Thyroid gland (tissue), 4 donors: ENCODE measurements around the gene TMC6.

Experiments used
- CTCF ChIP-seq, 6 experiments: fragments of 200-600 bp in 3 of 6; fragments of 450-650 bp in 3 of 6; sonication (generic) in 3 of 6; IDR thresholded peaks; one replicate each; pipeline ENCODE4 v1.5.1; 2016 to 2019; ENCODE audit warnings: antibody characterized with exemption in 6 of 6, mild to moderate bottlenecking in 2 of 6, inconsistent platforms in 1 of 6, moderate library complexity in 1 of 6
- POLR2A ChIP-seq, 2 donors: fragments of 450-650 bp; IDR thresholded peaks; one replicate each; pipeline ENCODE4 v1.6.1; 2017; ENCODE audit warnings: antibody characterized with exemption in 2 of 2, mild to moderate bottlenecking in 2 of 2, moderate library complexity in 1 of 2

GRCh38 chr17:78143214-78144146 is 14.9 kb upstream of the TMC6 start:
- TF ChIP-seq CTCF (IDR thresholded peaks at IDR 0.05) (no peak), POLR2A (IDR thresholded peaks at IDR 0.05) (no peak)
